PC-9 (cell line): ENCODE measurements around the gene COL24A1.

Experiments used
- CTCF ChIP-seq: fragments of 200-600 bp; sonication (generic); conservative IDR thresholded peaks from 2 replicates; pipeline ENCODE4 v1.6.1; 2017; ENCODE audit warnings: mixed run types, antibody characterized with exemption, mild to moderate bottlenecking, moderate library complexity
- EZH2 ChIP-seq: fragments of 200-600 bp; sonication (generic); IDR thresholded peaks from 2 replicates; pipeline ENCODE4 v1.8.0; 2017; ENCODE audit warnings: antibody characterized with exemption, low read depth

- TF ChIP-seq CTCF (no peak), EZH2 (no peak)
These were observed 86.8 kb downstream of the COL24A1 start for GRCh38 chr1:86069757-86070145.
